Peyer's patch (tissue), 4 donors: Measurements from ENCODE around the gene DCTD.

ENCODE experiments used
- CTCF ChIP-seq, 6 experiments: fragments of 450-650 bp in 4 of 6; fragments of 200-600 bp in 2 of 6; sonication (generic) in 1 of 6; IDR thresholded peaks; one replicate each; pipeline ENCODE4 v1.5.1; 2017 to 2019; ENCODE audit warnings: antibody characterized with exemption in 6 of 6, mild to moderate bottlenecking in 3 of 6, moderate library complexity in 1 of 6
- POLR2A ChIP-seq, 2 donors: fragments of 450-650 bp; IDR thresholded peaks; one replicate each; pipeline ENCODE4 v1.5.1; 2017; ENCODE audit warnings: antibody characterized with exemption in 2 of 2, mild to moderate bottlenecking in 2 of 2, moderate library complexity in 2 of 2

- no peak for TF ChIP-seq POLR2A (IDR thresholded peaks at IDR 0.05)
- no peak for TF ChIP-seq CTCF (IDR thresholded peaks at IDR 0.05)
Measured at GRCh38 chr4:182875453-182876405, 41.5 kb downstream of the DCTD start.
